ENCODE results near the gene GABRB2.

DNA sequence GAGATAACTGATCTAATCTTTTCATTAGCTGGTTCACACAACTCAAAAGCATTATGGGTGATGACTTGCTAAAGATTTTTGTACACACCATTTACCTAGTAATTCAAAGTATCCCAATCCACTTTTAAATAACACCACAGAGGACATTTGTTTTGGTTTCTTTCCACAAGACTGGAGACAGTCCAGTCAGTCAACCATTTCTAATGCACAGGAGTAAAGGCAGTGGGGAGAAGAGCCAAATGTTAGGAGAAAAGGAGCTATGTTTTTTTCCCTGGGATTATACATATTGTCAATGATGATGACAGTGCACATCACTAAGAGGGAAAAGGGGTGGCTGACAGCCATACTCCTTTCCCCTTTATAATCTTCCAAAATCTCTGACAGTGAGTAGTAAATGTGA, 240.9 kb downstream of the GABRB2 start:
- TF ChIP-seq CTCF (IDR thresholded peaks at IDR 0.05; ENCODE audit: insufficient read depth, low read length), result no peak
- TF ChIP-seq REST (IDR thresholded peaks at IDR 0.05; ENCODE audit: insufficient replicate concordance, low read depth), result no peak
- no peak for TF ChIP-seq GABPA (IDR thresholded peaks at IDR 0.05; ENCODE audit: low read depth)
- no peak for TF ChIP-seq POLR2AphosphoS5 (IDR thresholded peaks at IDR 0.05; ENCODE audit: low read depth)
